Measurements from ENCODE around the gene CHAF1B. TPM values are rescaled to one million over a fixed set of nuclear protein-coding genes. Genes with fewer than 3 reads are reported as not detected.

Gene CHAF1B
- total and polyA plus RNA-seq, 2 of the 8 experiments (the other 6 are each of a cell fraction or from before 2014, with no cell fraction given) = 11.8 to 23.1 TPM

GRCh38 chr21:36388835-36389234 lies 3.6 kb downstream of the CHAF1B start:
- POLR2A ChIA-PET (ENCODE audit: partially characterized antibody) = no interaction called here
- TF ChIP-seq RBBP5 (IDR thresholded peaks at IDR 0.05; ENCODE audit: borderline replicate concordance, low read depth, low read length) (no peak), CTCF (IDR thresholded peaks at IDR 0.05; ENCODE audit: control extremely low read depth in 1 of 3, insufficient read depth in 1 of 3, low read depth in 1 of 3, low read length in 3 of 3) (peak in 1 of 3 experiments; percentile 46; a peak in 2 of 4 replicates), RAD21 (IDR thresholded peaks at IDR 0.05 in 1 of 2, conservative IDR thresholded peaks at IDR 0.05 in 1 of 2; ENCODE audit: low read depth in 2 of 2, low read length in 2 of 2) (peak; percentile 5 to 23; a peak in 2 of 4 replicates), TAF7 (optimal IDR thresholded peaks at IDR 0.05; ENCODE audit: borderline replicate concordance, low read depth, low read length) (no peak), EP300 (IDR thresholded peaks at IDR 0.05; ENCODE audit: borderline replicate concordance in 1 of 2, low read depth in 2 of 2, low read length in 2 of 2) (no peak), SP1 (IDR thresholded peaks at IDR 0.05; ENCODE audit: low read depth, low read length) (0 out of 2 replicates have a peak, but pooled peaks have one; percentile 13), CEBPB (IDR thresholded peaks at IDR 0.05; ENCODE audit: low read depth, low read length) (no peak), SIX5 (IDR thresholded peaks at IDR 0.05; ENCODE audit: low read depth, low read length) (no peak), POLR2AphosphoS5 (IDR thresholded peaks at IDR 0.05; ENCODE audit: low read depth, low read length) (no peak), SIN3A (conservative IDR thresholded peaks at IDR 0.05 in 1 of 2, IDR thresholded peaks at IDR 0.05 in 1 of 2; ENCODE audit: low read depth in 1 of 2, low read length in 2 of 2) (no peak)

More at GRCh38 chr21:36388835-36389234, 3.6 kb downstream of the CHAF1B start:
- FAIRE-seq = no peak
- H3K56ac ChIP-seq (replicated peaks; ENCODE audit: insufficient read length, low read depth, low read length) = no peak overlapping the region
- no peak overlapping the region for H4K8ac ChIP-seq (ENCODE audit: extremely low read depth, insufficient read depth, low read length)
- no peak overlapping the region for H4K5ac ChIP-seq (ENCODE audit: insufficient read length, low read depth, low read length)
- H3K23ac ChIP-seq (ENCODE audit: insufficient read length) = no peak overlapping the region
- H2BK5ac ChIP-seq (ENCODE audit: low read depth, low read length) = no peak overlapping the region
- H3K9ac ChIP-seq (replicated peaks in 1 of 4; ENCODE audit: extremely low read depth in 1 of 4, low read depth in 3 of 4, low read length in 3 of 4) = no peak overlapping the region
- H3K4me3 ChIP-seq (ENCODE audit: extremely low read depth in 1 of 4, insufficient read depth in 2 of 4, low read depth in 3 of 4, low read length in 4 of 4) = no peak overlapping the region
- H3K9me3 ChIP-seq (ENCODE audit: insufficient read depth in 2 of 2, low read depth in 1 of 2, low read length in 1 of 2) = peaks cover 0 to 8% of the 10 kb centered on the region in 2 experiments; a peak in 1 of 4 replicates
- no peak overlapping the region for H3K14ac ChIP-seq (ENCODE audit: insufficient read length)
- DNase-seq (ENCODE audit: low read depth in 1 of 2, low spot score in 2 of 2) = peak in 1 of 2 experiments; percentile 33
- no peak overlapping the region for H4K91ac ChIP-seq (replicated peaks; ENCODE audit: insufficient read length, low read length)
- no peaks in the 10 kb centered on the region for H4K20me1 ChIP-seq (replicated peaks in 1 of 2; ENCODE audit: control insufficient read depth in 1 of 2, insufficient read depth in 2 of 2, low read length in 2 of 2)
- H3K27ac ChIP-seq (ENCODE audit: low read depth, low read length) = no peak overlapping the region
- CTCF ChIA-PET (ENCODE audit: partially characterized antibody) = interaction anchor here (0.5 to 2.2 kb wide), 21 partner anchors 9 to 1252 kb away, joined by 3 to 6 read pairs (median 3); partner anchors contain the start of gene MORC3
- no peak overlapping the region for H3K18ac ChIP-seq (ENCODE audit: extremely low read depth, low read length)
- WGBS, 2 experiments (ENCODE audit: extremely low coverage in 1 of 2, insufficient coverage in 1 of 2, insufficient read length in 1 of 2, insufficient replicate concordance in 2 of 2, low coverage in 1 of 2, low lambda C conversion rate in 2 of 2, missing lambda C conversion rate in 1 of 2) = 84% methylated on average over 10 of the region's 10 CpGs; no CpG with 5 or more reads in 1 of the 2 experiments
- H3K79me2 ChIP-seq (ENCODE audit: control insufficient read depth in 1 of 2, insufficient read depth in 2 of 2, low read length in 2 of 2) = no peaks in the 10 kb centered on the region
- no peak overlapping the region for H3K4ac ChIP-seq (replicated peaks; ENCODE audit: insufficient read length, low read depth, low read length)
- peaks cover 0 to 9% (median 3%) of the 10 kb centered on the region in 4 experiments; a peak in 3 of 7 replicates for H3K4me1 ChIP-seq (replicated peaks in 1 of 4; ENCODE audit: control insufficient read depth in 3 of 4, insufficient read depth in 4 of 4, low read length in 3 of 4)
- no peak overlapping the region for H2BK20ac ChIP-seq (ENCODE audit: low read length)
- H3K79me1 ChIP-seq (ENCODE audit: low read depth, low read length) = no peaks in the 10 kb centered on the region; the same call in 1 of the 2 replicates
- no peak overlapping the region for H3K4me2 ChIP-seq (ENCODE audit: insufficient read depth in 1 of 2, low read depth in 2 of 2, low read length in 2 of 2)
- no peaks in the 10 kb centered on the region for H3K27me3 ChIP-seq (replicated peaks in 1 of 4; ENCODE audit: control insufficient read depth in 3 of 4, extremely low read depth in 1 of 4, insufficient read depth in 3 of 4, low read length in 3 of 4)
- H2BK120ac ChIP-seq (replicated peaks; ENCODE audit: low read depth, low read length) = no peak overlapping the region
- no peak overlapping the region for H2AK5ac ChIP-seq (ENCODE audit: low read depth, low read length)
- H2AFZ ChIP-seq (ENCODE audit: low read length) = no peak overlapping the region
- H2BK15ac ChIP-seq (ENCODE audit: low read length) = no peak overlapping the region
- H3K36me3 ChIP-seq (ENCODE audit: control insufficient read depth in 2 of 4, insufficient read depth in 4 of 4, low read length in 3 of 4) = peaks cover 0 to 26% (median 12%) of the 10 kb centered on the region in 4 experiments; a peak in 7 of 8 replicates
- no peak overlapping the region for H2BK12ac ChIP-seq (ENCODE audit: low read depth, low read length)
- H3K23me2 ChIP-seq (ENCODE audit: low read depth, low read length) = no peaks in the 10 kb centered on the region; the same call in 1 of the 2 replicates

Data from H1 (cell line).